HG02884 (cell line): Measurements from ENCODE around the gene SLC38A10.

Experiments
- ATAC-seq: cut with Tn5 transposase; IDR thresholded peaks from one replicate; pipeline ENCODE4 v1.9.1; 2021; ENCODE audit warnings: mild to moderate bottlenecking, moderate library complexity; ENCODE audit not compliant: unreplicated experiment

Gene SLC38A10

GRCh38 chr17:81279278-81280275, 15.5 kb downstream of the SLC38A10 start:
- ATAC-seq, result no peak

DNA sequence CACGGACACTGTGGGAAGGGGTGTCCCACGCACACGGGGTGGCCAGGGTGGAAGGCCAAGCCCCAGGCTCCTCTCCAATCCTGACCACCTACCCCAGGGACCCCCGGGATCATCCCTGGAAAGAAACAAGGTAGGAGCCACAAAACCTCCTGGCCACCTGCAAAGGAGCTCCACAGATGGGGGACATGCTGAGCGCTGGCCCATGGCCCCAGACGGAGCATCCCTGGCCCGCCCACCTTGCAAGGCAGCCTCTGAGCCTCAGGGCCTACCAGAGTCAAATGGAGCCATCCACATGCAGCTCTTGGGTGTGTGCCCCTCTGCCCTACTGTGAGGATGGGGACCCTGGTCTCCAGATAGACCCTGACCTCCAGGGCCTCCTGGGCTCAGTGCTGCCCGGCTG, 16.3 kb downstream of the SLC38A10 start:
- ATAC-seq, result no peak

GRCh38 chr17:81277946-81278693, 17.0 kb downstream of the SLC38A10 start:
- no peak for ATAC-seq

DNA sequence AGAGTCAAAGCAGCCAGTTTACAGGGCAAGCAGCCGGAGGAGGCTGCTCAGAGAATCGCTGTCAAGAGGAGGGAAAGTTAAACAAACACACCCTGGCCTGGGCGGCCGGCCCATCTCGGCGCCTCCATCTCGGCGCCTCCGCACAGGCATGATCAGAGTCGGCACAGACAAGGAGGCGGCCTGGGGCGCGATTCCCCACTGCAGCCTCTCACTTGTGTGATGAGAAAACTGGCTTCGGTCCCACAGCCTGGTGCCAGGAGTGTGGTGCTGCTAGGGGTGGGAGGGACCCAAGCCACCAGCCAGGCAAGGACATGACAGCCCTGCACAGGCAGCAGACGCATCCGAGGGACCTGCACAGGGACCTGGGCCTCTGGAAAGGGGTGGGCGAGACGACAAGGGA, 17.7 kb downstream of the SLC38A10 start:
- ATAC-seq, result no peak

DNA sequence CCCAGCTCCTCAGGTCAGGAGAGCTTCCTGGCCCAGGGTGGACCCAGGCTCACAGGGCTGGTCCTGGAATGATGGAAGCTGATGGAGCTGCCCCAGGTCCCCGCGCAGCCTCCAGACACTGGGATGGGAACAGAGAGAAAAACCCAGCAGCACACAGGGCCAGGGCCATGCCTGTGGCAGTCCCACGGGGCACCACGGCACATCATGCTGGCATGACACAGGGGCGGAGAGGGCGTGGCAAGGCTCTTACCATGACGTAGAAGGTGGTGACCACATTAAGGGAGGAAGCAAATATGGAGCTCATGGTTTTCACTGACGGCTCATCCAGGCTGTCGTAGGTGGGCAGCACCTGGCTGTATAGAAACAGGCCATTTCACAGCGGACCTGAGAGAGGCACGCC, 18.3 kb downstream of the SLC38A10 start:
- no peak for ATAC-seq

GRCh38 chr17:81274471-81274855, 20.6 kb downstream of the SLC38A10 start:
- no peak for ATAC-seq

DNA sequence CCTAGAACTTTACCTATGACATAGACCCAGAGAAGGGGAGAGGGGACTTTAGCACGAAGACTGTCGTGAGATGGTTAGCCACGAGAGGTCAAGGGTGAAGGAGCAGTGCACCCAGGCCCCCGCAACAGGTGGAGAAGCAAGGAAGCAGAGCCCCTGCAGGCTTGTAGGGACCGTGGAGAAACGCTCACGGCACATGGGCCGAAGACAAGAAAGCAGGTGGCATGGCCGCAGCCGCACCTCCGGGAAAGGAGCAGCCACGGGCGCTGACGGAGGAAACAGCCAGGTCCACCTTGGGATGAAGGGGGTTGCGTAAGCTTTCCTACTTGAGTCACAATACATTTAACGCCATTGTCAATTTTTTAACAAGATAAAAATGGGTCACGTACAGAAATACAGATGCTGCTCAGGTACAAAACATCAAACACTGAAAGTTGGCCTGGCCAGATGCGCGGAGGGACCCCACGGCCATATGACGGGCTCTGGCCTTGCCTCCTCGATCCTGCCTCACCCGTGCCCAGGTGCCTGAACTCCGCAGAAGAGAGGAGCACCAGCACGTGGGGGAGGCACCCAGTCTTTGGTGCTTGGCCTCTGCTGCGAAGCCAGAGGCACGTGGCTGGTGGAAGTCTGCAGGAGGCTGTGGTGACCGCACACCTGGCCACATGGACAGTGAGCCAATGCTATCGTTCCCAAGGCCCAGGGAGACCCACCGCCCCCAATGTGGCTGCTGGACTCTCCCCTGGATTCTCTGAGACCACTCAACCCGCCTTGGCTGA, 21.2 kb downstream of the SLC38A10 start:
- ATAC-seq, result no peak

DNA sequence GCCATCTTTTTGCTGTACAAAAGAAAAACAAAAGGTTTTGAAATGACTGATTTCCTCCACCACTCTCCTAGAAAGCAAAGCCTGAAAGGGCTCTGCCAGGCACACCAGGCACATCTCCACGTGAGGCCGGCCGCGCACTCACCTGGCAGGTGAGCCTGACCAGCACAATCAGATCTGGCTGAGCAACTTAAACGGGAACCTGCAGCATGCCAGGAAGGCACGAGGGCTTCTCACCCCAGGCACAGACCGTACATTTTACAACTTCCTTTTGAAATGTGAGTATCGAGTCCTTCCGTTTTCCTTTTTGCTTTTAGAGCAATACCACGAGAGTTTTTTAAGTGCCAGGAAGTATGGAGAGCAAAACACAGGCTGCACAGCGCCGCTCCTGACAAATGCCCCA, 22.5 kb downstream of the SLC38A10 start:
- no peak for ATAC-seq

DNA sequence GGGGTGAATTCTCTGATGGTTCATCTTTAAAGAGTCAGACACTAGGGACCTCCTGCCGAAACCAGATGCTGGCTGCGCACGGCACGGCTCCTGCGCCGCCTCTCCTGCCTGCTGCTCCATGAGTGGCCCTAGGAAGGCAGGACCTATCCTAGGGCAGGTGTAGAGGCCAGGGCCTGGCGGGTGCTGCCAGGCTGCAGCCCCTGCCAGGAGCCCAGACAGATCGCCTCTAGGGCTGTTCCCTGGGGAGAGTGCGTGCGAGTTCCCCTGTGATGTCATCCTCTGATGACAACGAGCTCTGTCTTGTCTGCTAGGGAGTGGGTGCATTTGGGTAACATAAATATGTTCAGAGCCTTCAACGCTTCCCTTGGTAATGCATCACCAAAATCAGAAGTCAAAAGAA, 23.9 kb downstream of the SLC38A10 start:
- ATAC-seq, result no peak

DNA sequence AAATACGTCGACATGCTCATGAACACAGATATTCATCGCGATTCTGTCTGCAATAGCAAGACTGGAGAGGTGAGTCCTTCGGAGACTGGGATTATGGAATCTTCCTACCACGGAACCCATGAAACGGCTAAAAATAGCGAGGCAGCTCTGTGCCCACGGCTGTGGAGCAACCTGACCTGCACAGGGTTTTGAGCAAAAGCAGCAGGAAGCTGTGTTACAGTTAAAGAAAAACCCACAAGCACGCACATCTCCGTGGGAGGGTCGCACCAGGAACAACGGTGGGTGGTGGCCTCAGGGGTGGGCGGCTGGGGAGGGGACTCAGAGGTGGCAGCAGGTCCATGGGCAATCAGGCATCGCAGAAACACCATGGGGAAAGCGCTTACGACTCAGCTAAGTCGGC, 24.8 kb downstream of the SLC38A10 start:
- ATAC-seq, result no peak

DNA sequence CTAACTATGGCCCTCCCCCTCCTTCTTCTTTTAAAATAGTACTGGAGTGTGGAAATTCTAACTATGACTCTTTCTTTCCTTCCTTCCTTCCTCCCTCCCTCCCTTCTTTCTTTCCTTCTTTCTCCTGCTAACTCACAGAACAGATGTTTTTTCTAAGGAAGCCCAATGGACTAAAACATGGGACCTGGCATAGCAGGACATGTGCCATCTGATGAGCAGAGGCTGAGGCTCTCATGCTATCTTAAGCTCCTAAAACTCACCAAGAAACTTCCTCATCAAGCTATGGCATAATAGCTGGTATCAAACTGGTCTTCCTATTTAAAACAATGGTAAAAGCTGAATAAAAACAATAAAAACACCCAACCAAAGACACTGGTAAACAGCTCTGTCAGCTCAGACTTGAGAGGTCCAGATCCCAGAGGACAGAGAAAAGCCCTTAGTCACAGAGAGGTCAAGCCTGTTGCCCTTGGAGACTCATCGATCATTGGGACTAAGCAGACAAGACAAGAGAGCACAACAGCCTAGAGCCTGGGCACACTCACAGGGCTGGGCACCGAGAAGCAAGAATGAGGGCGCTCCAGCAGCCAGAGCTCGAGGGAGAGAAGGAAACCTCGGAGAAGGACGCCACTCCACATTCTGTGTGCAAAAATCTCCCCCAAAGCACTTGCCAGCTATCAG, 27.6 kb downstream of the SLC38A10 start:
- no peak for ATAC-seq

- no peak for ATAC-seq
These were observed 29.5 kb downstream of the SLC38A10 start for GRCh38 chr17:81265576-81265975.

- ATAC-seq, result no peak
These were observed 30.5 kb downstream of the SLC38A10 start for GRCh38 chr17:81264640-81265039.

DNA sequence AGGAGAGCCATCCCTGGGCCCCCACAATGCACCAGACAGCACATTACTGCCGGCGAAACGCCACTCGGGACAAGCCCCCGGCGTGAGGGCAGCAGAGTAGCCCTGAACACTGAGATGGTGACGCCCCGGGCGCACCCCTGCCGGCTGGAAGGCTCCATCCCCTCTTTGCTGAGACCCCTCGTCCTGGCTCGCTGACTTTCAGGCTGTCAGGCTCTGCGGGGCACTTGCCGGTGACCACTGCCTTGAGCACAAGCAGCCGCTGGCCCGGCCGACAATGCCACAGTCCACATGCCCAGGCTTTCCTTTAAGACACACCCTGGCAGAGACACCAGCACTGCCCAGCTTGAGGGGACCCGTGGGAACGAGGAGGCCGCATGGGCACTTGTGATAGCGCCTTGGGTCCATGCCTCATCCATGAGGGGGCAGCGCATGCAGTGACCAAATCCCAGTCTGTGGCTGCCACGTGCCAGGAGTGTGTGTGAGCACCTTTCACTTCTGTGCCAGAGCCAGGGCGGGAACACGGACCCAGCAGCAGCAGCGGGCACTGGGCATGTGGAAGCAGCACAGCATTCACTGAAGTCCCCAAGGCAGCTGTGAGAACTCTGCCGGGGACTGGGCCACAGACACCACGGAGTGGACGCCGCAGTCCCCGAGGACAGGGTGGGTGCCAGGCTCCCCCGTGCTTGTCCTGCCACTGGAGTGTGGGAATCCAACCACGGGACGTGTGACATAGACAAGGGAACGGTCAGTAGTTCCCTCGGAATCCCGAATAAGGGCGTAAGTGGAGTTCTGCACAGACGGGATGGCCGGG, 31.5 kb downstream of the SLC38A10 start:
- ATAC-seq, result no peak

DNA sequence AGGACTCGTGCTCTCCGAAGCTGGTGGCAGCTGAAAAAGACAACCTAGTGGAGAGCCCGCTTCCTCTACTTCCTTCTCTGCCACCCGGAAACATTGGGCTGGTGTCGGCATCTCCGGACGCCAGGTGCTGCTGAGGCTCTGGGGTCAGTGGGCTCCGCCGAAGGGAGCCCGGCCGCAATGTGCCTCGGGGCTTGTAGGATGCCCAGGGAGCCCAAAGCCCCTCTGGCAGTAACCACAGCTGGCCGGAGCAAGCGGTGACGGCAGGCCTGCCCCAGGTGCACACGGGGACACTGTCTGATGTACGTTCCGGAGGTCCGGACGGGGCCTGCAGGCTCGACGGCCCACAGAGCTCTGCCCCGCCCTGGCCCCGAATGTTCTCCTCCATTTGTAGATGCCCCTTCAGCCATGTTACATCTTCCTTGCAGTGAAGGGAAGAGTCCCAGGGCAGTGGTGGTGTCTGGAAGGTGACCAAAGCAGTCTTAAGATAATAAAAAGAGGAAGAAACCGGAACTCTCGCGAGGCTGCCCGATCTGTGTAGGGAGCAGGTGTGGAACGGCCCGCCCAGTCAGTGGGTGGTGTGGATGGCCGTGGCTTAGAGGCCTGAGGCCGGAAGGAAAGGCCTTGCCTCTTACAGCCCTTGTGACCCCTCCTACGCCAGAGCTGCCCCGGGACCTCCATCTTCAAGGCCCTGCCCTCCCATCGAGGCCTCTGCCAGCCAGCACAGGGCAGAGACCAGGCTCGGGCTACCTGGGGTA, 33.3 kb downstream of the SLC38A10 start:
- ATAC-seq, result no peak

DNA sequence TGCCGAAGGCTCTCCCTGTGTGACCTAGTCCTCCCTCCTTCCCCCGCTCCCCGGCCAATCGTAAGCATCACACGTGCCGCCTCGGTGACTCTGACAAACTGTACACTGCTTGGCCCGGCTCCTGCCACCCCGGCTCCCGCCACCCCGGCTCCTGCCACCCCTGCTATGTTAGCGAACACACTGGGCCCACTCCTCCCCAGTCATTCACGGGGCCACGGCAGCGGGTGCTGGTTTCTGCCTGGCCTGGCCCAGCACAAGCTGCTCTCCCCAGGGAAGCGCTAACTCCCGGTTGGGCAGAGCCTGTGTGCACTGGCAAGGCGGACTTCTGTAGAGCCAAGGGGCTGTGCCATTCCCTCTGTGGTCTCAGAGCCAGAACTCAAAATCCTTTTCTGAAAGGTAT, 34.0 kb downstream of the SLC38A10 start:
- no peak for ATAC-seq

DNA sequence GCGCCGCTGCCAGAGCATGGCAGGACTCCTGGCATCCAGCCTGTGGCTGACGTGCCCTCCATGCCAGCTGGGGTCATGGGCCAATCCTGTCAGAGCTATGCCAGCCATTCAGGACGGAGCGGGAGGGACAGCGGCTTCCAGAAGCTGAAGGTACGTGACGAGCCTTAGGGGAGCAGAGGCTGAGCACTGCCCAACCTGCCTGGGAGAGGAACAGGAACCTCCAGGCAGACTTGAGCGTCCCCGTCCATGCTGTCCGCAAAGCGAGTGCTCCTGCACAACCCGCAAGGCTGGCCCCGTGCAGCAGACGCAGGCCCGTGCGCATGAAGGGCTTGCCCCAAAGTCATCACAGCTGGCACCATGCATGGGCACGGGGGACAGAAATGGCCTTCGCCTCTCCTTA, 34.5 kb downstream of the SLC38A10 start:
- no peak for ATAC-seq

GRCh38 chr17:81260171-81260570, 34.9 kb downstream of the SLC38A10 start:
- no peak for ATAC-seq

- ATAC-seq, result no peak
These were observed 36.0 kb downstream of the SLC38A10 start for GRCh38 chr17:81259058-81259605.
